ENCODE data around the gene MMP21. TPM values are rescaled to one million over a fixed set of nuclear protein-coding genes. Genes with fewer than 3 reads are reported as not detected.
A peak's percentile ranks its signal among the peaks of the same experiment; 100 is the strongest.

The MMP21 gene
- total RNA-seq, 1 donor from 2014 or later, result 0.08 TPM

DNA sequence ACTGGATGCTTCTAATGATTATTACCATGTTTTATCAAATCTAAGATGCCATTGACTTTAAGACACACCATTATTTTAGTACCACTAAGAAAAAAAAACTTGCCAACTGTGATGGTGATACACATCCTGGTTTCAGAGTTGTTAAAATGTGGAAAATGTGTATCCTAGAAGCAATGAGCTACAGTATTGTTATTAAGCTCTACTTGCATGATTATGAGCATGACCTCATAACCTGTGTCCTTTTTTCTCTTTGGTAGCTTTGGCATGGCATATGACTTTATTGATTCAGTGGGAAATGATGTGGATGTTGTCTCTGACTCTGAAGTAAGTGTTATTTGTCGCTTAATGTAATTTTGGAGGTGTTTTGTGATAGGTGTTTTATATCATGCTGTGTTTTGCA lies 52.8 kb downstream of the MMP21 start:
- Histone ChIP-seq H3K27me3 (ENCODE audit: control insufficient read depth, insufficient read depth, low read length) (no peaks in the 10 kb centered on the region), H3K36me3 (ENCODE audit: control insufficient read depth, insufficient read depth, low read length) (no peaks in the 10 kb centered on the region)

GRCh38 chr10:125721035-125721434 lies 54.6 kb downstream of the MMP21 start:
- TF ChIP-seq, protein P1, sequence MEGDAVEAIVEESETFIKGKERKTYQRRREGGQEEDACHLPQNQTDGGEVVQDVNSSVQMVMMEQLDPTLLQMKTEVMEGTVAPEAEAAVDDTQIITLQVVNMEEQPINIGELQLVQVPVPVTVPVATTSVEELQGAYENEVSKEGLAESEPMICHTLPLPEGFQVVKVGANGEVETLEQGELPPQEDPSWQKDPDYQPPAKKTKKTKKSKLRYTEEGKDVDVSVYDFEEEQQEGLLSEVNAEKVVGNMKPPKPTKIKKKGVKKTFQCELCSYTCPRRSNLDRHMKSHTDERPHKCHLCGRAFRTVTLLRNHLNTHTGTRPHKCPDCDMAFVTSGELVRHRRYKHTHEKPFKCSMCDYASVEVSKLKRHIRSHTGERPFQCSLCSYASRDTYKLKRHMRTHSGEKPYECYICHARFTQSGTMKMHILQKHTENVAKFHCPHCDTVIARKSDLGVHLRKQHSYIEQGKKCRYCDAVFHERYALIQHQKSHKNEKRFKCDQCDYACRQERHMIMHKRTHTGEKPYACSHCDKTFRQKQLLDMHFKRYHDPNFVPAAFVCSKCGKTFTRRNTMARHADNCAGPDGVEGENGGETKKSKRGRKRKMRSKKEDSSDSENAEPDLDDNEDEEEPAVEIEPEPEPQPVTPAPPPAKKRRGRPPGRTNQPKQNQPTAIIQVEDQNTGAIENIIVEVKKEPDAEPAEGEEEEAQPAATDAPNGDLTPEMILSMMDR (IDR thresholded peaks at IDR 0.05; ENCODE audit: insufficient read depth, low read length, poor library complexity, severe bottlenecking), result no peak
- no peak for DNase-seq (ENCODE audit: low read depth)
- Histone ChIP-seq H3K4me3 (ENCODE audit: low read depth, low read length) (no peak overlapping the region), H3K36me3 (ENCODE audit: control insufficient read depth, insufficient read depth, low read length) (no peaks in the 10 kb centered on the region), H3K27me3 (ENCODE audit: control insufficient read depth, insufficient read depth, low read length) (no peaks in the 10 kb centered on the region)

More for the DNA sequence above, 52.8 kb downstream of the MMP21 start:
- DNase-seq (ENCODE audit: low read depth), result no peak
- TF ChIP-seq, protein P1 (IDR thresholded peaks at IDR 0.05; ENCODE audit: insufficient read depth, low read length, poor library complexity, severe bottlenecking), result no peak
- no peak overlapping the region for H3K4me3 ChIP-seq (ENCODE audit: low read depth, low read length)

DNA sequence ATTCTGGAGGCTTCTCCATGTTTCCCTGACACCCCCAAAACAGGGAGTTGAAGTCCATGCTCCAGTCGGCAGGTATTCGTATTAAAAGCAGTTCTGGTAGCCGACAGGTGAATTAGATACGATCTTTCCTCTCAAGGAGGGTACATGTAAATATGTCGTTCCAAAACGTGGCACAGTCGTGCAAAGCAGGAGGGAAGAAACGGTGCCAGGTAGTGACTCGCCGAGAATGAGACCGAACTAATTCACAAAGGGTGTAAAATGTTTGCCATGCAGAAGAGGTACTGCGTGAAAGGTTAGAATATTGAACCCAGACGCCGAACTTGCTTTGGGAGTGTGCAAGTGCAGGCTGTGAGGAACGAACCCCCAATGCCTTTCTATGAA lies 55.6 kb downstream of the MMP21 start:
- DNase-seq (ENCODE audit: low read depth), result no peak
- H3K36me3 ChIP-seq (ENCODE audit: control insufficient read depth, insufficient read depth, low read length), result no peaks in the 10 kb centered on the region
- H3K27me3 ChIP-seq (ENCODE audit: control insufficient read depth, insufficient read depth, low read length), result no peaks in the 10 kb centered on the region
- TF ChIP-seq, protein P1 (IDR thresholded peaks at IDR 0.05; ENCODE audit: insufficient read depth, low read length, poor library complexity, severe bottlenecking), result no peak
- peak overlapping the region; percentile 79 for H3K4me3 ChIP-seq (ENCODE audit: low read depth, low read length)

- Histone ChIP-seq H3K36me3 (ENCODE audit: control insufficient read depth, insufficient read depth, low read length) (no peaks in the 10 kb centered on the region), H3K4me3 (ENCODE audit: low read depth, low read length) (peak within 1 kb of the TSS; percentile 79), H3K27me3 (ENCODE audit: control insufficient read depth, insufficient read depth, low read length) (no peaks in the 10 kb centered on the region)
- peak; percentile 83 for DNase-seq (ENCODE audit: low read depth)
- TF ChIP-seq, protein P1 (IDR thresholded peaks at IDR 0.05; ENCODE audit: insufficient read depth, low read length, poor library complexity, severe bottlenecking), result no peak
Observed at GRCh38 chr10:125719173-125720001, 56.2 kb downstream of the MMP21 start, which contains the start of gene EDRF1. Gene EDRF1, plus strand, starts transcription at chr10:125719709. Its CDS starts 99 bp downstream, at chr10:125719808.

Other genes with a start within 250 kb of the MMP21 start
- not detected in 2 replicates for gene TEX36, start 92.7 kb downstream of the MMP21 start, total RNA-seq
- gene EDRF1, start 56.1 kb downstream of the MMP21 start, total RNA-seq, result 11.8 and 15.2 TPM in 2 replicates
- 70.5 and 82.5 TPM in 2 replicates for gene UROS, start 47.4 kb upstream of the MMP21 start, total RNA-seq
- gene BCCIP, start 47.7 kb upstream of the MMP21 start, total RNA-seq, result 32.7 and 40.0 TPM in 2 replicates
- gene DHX32, start 105.5 kb upstream of the MMP21 start, total RNA-seq, result 33.4 and 37.2 TPM in 2 replicates
- 5.3 and 7.5 TPM in 2 replicates for gene FANK1, start 120.7 kb upstream of the MMP21 start, total RNA-seq

Data from kidney epithelial cell (primary cell).